Sciatic nerve (tissue), 2 donors: Measurements from ENCODE around the gene OAT. TPM values are rescaled to one million over a fixed set of nuclear protein-coding genes. Genes with fewer than 3 reads are reported as not detected.

Experiments
- ATAC-seq: fragments of 200-7000 bp; cut with Tn5 transposase; one replicate; pipeline ENCODE4 v1.9.1; 2020; ENCODE audit warnings: mild to moderate bottlenecking, moderate library complexity
- DNase-seq: peaks from one replicate; pipeline ENCODE4 v3.0.0-alpha.2; 2020; ENCODE audit warnings: low spot score
- intact Hi-C: fragments of 100-400 bp; cut with DNase I; formaldehyde crosslinking; loops from one replicate; pipeline ENCODE4 v1.14.2; 2022
- total RNA-seq: library from RNA; stranded (reverse); fragmentation: NEBNext Ultra II Directional; extraction: Animal tissue kit (Norgen Biotek cat#: 25700); gene quantifications from one replicate; pipeline ENCODE4 v1.2.1, GENCODE V29; 2021
- donor health status: DM: no; HTN: no; CAD: no.
- donor health status: DM: no; HTN: no; CAD: no.

OAT gene
- total RNA-seq, 1 donor from 2014 or later: 104 TPM

DNA sequence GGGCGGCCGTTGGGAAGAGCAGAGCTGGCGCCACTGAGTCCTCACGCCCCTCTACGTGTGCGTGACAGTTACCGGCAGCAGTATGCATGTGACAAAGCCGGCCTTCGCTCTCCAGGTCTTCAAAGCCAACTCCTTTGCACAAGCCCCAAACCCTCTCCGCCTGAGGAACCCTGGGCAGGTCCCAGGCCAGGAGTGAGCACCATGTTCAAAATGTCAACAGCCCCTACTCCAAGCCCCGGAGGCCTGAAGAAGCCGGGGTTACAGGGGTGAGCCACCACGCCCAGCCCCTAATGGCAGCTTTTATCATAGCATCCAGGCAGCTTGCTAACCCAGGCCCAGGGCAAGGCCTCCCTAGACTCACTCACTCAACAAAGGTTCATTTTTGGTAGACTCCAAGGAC, 70.8 kb downstream of the OAT start:
- intact Hi-C loops: no loop called here
- DNase-seq (no peak), ATAC-seq (no peak)

Other genes with a start within 250 kb of the OAT start
- not detected for gene NKX1-2, start 31.1 kb upstream of the OAT start, total RNA-seq
- gene LHPP, start 42.9 kb upstream of the OAT start, total RNA-seq: 347 TPM